Measurements from ENCODE around the gene EMX1. TPM values are rescaled to one million over a fixed set of nuclear protein-coding genes. Genes with fewer than 3 reads are reported as not detected.

Gene EMX1
- total and polyA plus RNA-seq, 8 donors: 0.08 to 0.38 (median 0.18) TPM; not detected in 3

DNA sequence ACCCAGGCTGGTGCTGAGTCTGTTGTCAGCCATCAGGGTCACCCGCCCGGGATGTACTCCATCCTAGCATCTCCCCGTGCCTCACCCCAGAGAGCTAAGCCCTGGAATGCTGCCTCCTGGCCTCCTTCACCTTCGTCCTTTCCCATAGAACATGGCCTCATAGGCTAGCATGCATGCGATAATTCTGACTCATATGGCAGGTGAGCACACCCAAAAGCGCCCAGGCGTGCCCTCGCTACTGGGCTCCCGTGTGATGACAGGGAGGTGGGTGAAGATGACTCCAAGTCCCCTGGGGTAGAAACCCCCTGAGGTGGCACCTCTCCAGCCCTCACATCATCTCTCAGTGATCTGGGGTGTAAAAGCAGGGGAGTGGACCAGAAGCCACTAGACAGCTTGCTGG, 22.8 kb upstream of the EMX1 start:
- H3K4me1 ChIP-seq: peaks cover 4 to 17% of the 10 kb centered on the region in 2 donors
- TF ChIP-seq, protein P1, sequence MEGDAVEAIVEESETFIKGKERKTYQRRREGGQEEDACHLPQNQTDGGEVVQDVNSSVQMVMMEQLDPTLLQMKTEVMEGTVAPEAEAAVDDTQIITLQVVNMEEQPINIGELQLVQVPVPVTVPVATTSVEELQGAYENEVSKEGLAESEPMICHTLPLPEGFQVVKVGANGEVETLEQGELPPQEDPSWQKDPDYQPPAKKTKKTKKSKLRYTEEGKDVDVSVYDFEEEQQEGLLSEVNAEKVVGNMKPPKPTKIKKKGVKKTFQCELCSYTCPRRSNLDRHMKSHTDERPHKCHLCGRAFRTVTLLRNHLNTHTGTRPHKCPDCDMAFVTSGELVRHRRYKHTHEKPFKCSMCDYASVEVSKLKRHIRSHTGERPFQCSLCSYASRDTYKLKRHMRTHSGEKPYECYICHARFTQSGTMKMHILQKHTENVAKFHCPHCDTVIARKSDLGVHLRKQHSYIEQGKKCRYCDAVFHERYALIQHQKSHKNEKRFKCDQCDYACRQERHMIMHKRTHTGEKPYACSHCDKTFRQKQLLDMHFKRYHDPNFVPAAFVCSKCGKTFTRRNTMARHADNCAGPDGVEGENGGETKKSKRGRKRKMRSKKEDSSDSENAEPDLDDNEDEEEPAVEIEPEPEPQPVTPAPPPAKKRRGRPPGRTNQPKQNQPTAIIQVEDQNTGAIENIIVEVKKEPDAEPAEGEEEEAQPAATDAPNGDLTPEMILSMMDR (IDR thresholded peaks at IDR 0.05): no peak
- peaks cover 0 to 53% of the 10 kb centered on the region in 2 donors for H3K27me3 ChIP-seq
- no peaks in the 10 kb centered on the region for H3K9me3 ChIP-seq
- no peak for DNase-seq
- peaks cover 0 to 14% of the 10 kb centered on the region in 2 donors for H3K36me3 ChIP-seq
- intact Hi-C loops (cut with DNase I): loop anchor here in 1 of 2 donors (5.0 kb wide), 1 partner anchor 268 kb away; no protein-coding TSS in a partner anchor
- H3K4me3 ChIP-seq: no peak overlapping the region
- no peak for ATAC-seq
- H3K27ac ChIP-seq: no peak overlapping the region

- H3K27me3 ChIP-seq: peaks cover 0 to 59% of the 10 kb centered on the region in 2 donors
- ATAC-seq (no peak), DNase-seq (no peak)
- intact Hi-C loops (cut with DNase I): no loop called here
- H3K9me3 ChIP-seq: no peaks in the 10 kb centered on the region
- TF ChIP-seq, protein P1 (IDR thresholded peaks at IDR 0.05): no peak
- no peak overlapping the region for H3K27ac ChIP-seq
- H3K36me3 ChIP-seq: peaks cover 0 to 14% of the 10 kb centered on the region in 2 donors
- peaks cover 4 to 17% of the 10 kb centered on the region in 2 donors for H3K4me1 ChIP-seq
- no peak overlapping the region for H3K4me3 ChIP-seq
Observed at GRCh38 chr2:72895154-72895553, 22.2 kb upstream of the EMX1 start.

DNA sequence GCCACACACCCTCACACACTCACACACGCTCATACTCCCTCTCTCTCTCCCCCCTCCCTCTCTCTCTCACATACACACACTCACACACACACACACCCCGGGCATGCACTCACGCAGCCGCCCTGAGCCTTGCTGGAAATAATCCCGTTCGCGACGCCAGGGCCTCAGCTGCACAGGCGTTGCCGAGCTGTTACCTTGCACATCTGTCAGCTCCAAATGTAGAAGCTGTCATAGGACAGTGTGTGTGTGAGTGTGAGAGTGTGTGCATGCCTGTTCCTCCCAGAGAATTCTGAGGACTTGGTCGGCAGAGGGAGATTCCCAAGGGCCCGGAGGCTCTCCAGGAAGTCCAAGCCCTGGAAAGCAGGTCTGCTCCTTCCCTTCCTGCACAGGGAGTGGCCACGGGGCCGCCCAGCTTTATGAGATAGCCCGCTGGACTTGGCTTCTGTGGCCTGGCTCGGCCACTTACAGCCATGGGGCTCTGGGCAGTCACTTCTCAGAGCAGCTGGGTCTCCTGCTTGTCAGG, 21.5 kb upstream of the EMX1 start:
- DNase-seq (peak in 2 of 4 donors; percentile 14 to 48), ATAC-seq (peak; percentile 71)
- peaks cover 0 to 65% of the 10 kb centered on the region in 2 donors for H3K27me3 ChIP-seq
- no peak overlapping the region for H3K27ac ChIP-seq
- no peak overlapping the region for H3K4me3 ChIP-seq
- peaks cover 4 to 17% of the 10 kb centered on the region in 2 donors for H3K4me1 ChIP-seq
- peaks cover 0 to 14% of the 10 kb centered on the region in 2 donors for H3K36me3 ChIP-seq
- H3K9me3 ChIP-seq: no peaks in the 10 kb centered on the region
- TF ChIP-seq, protein P1 (IDR thresholded peaks at IDR 0.05): no peak
- intact Hi-C loops (cut with DNase I): no loop called here

DNA sequence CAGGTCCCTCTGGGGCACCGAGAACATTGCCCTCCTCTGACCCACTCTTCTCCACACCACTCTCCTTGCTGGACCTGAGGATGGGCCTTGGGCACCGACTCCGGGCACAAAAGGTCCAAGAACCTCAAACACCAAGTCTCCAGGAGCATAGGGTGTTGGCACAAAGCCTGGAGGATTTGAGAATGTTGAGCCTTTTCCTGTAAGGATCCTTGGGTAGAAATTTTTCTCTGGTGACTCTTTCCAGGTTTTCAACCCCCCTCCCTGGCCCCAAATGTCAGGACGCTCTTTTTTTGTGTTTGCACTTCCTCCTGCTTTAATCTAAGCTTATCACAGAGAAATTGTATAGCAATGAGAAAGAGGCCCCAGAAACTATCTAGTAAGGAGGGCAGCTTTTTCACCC, 20.9 kb upstream of the EMX1 start:
- Histone ChIP-seq H3K36me3 (peaks cover 0 to 11% of the 10 kb centered on the region in 2 donors), H3K27me3 (peaks cover 0 to 71% of the 10 kb centered on the region in 2 donors), H3K4me3 (no peak overlapping the region), H3K9me3 (no peaks in the 10 kb centered on the region), H3K27ac (no peak overlapping the region), H3K4me1 (peaks cover 4 to 14% of the 10 kb centered on the region in 2 donors)
- DNase-seq (no peak), ATAC-seq (no peak)
- TF ChIP-seq, protein P1 (IDR thresholded peaks at IDR 0.05): no peak
- intact Hi-C loops (cut with DNase I): no loop called here

GRCh38 chr2:72897785-72898584, 19.3 kb upstream of the EMX1 start:
- Histone ChIP-seq H3K4me1 (peaks cover 4 to 14% of the 10 kb centered on the region in 2 donors), H3K27me3 (peaks cover 3 to 86% of the 10 kb centered on the region in 2 donors), H3K4me3 (no peak overlapping the region), H3K36me3 (no peaks in the 10 kb centered on the region), H3K9me3 (no peaks in the 10 kb centered on the region), H3K27ac (no peak overlapping the region)
- TF ChIP-seq, protein P1 (IDR thresholded peaks at IDR 0.05): no peak
- no peak for DNase-seq
- intact Hi-C loops (cut with DNase I): no loop called here
- no peak for ATAC-seq

Measured in left lung (tissue), 10 donors.